Uterus (tissue), 4 donors: ENCODE results near the gene IKZF3. TPM values are rescaled to one million over a fixed set of nuclear protein-coding genes. Genes with fewer than 3 reads are reported as not detected.
"Not testable (repeated sequence)": the region's sequence is repeated elsewhere in the genome, so short reads cannot be mapped to it uniquely, and the experiment has no call there.

Source experiments
- DNase-seq, 2 donors: peaks; one replicate each; pipeline ENCODE4 v3.0.0-alpha.2; 2019 to 2020
- H3K27ac ChIP-seq, 2 donors: fragments of 200-600 bp; sonication (generic); 1 replicate in 1 of 2; 2 replicates in 1 of 2; pipeline ENCODE4 v1.5.1; 2016 to 2018
- H3K27me3 ChIP-seq, 2 donors: fragments of 200-600 bp; sonication (generic); one replicate each; pipeline ENCODE4 v1.5.1; 2018 to 2019; ENCODE audit warnings: control low read depth in 1 of 2
- H3K36me3 ChIP-seq, 2 donors: fragments of 200-600 bp; sonication (generic); one replicate each; pipeline ENCODE4 v1.5.1; 2019; ENCODE audit warnings: control low read depth in 1 of 2
- H3K4me1 ChIP-seq, 2 donors: fragments of 200-600 bp; sonication (generic); one replicate each; pipeline ENCODE4 v1.5.1; 2018 to 2019; ENCODE audit warnings: control low read depth in 1 of 2
- H3K4me3 ChIP-seq, 2 donors: fragments of 200-600 bp; sonication (generic); 1 replicate in 1 of 2; 2 replicates in 1 of 2; pipeline ENCODE4 v1.5.1; 2018 to 2019; ENCODE audit warnings: mild to moderate bottlenecking in 1 of 2
- H3K9me3 ChIP-seq, 2 donors: fragments of 200-600 bp; sonication (generic); one replicate each; pipeline ENCODE4 v1.5.1; 2019; ENCODE audit warnings: control low read depth in 1 of 2
- POLR2A ChIP-seq, 2 donors: fragments of 450-650 bp; IDR thresholded peaks; one replicate each; pipeline ENCODE4 v1.6.1; 2016; ENCODE audit warnings: antibody characterized with exemption in 2 of 2, mild to moderate bottlenecking in 1 of 2, moderate library complexity in 1 of 2
- intact Hi-C: fragments of 100-400 bp; cut with DNase I; formaldehyde crosslinking; loops from one replicate; pipeline ENCODE4 v1.15.1; 2023; ENCODE audit warnings: low total_unique reads
- total RNA-seq, 4 donors: library from RNA; depleted of rRNA in 3 of 4; stranded (reverse); fragments of >200 nt in 3 of 4; gene quantifications; one replicate each; pipeline versions ENCODE4 v1.1.0 to v1.2.4, GENCODE V29; 2014 to 2023
- TF ChIP-seq, protein P1 (sequence below), 4 experiments: fragments of 200-600 bp in 2 of 4; fragments of 450-650 bp in 2 of 4; sonication (generic) in 2 of 4; IDR thresholded peaks; one replicate each; pipeline ENCODE4 v1.5.1; 2016 to 2019; ENCODE audit warnings: antibody characterized with exemption in 4 of 4, mild to moderate bottlenecking in 2 of 4, moderate library complexity in 1 of 4
- donor health status: DM: yes; HTN: yes; CAD: no.

The IKZF3 gene
- total RNA-seq, 4 donors from 2014 or later = 0.88 to 2.1 (median 1.6) TPM

DNA sequence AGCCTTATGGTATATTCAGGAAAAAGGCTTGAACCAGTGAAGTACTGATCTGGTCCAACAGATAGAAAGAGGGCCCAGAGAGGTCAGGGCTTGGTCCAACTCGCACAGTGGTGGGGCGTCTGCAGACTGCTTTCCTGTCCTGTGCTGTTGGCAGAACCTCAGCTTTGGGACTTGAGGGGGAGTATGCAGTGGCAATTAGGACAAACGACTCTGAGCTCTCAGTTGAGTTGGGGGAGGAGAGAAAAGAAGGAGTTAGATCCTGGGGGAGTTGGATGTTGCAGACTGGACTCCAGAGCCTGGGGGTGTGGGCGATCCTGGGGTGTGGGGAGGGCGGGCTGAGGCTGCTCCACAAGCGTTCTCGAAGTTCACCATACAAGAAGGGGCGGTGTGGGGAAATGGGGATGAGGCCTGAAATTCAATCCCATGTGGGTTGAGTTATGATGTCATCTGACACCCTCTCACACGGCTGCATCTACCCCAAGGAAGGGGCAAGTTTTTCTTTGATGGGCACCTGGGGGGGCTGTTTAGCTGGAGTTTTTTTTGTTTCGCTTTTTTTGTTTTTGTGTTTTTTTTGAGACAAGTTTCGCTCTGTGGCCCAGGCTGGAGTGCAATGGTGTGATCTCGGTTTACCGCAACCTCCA lies 111.8 kb downstream of the IKZF3 start:
- no peak for TF ChIP-seq POLR2A (IDR thresholded peaks at IDR 0.05)
- TF ChIP-seq, protein P1, sequence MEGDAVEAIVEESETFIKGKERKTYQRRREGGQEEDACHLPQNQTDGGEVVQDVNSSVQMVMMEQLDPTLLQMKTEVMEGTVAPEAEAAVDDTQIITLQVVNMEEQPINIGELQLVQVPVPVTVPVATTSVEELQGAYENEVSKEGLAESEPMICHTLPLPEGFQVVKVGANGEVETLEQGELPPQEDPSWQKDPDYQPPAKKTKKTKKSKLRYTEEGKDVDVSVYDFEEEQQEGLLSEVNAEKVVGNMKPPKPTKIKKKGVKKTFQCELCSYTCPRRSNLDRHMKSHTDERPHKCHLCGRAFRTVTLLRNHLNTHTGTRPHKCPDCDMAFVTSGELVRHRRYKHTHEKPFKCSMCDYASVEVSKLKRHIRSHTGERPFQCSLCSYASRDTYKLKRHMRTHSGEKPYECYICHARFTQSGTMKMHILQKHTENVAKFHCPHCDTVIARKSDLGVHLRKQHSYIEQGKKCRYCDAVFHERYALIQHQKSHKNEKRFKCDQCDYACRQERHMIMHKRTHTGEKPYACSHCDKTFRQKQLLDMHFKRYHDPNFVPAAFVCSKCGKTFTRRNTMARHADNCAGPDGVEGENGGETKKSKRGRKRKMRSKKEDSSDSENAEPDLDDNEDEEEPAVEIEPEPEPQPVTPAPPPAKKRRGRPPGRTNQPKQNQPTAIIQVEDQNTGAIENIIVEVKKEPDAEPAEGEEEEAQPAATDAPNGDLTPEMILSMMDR (IDR thresholded peaks at IDR 0.05) = no peak
- no peaks in the 10 kb centered on the region for H3K9me3 ChIP-seq
- no peaks in the 10 kb centered on the region for H3K4me1 ChIP-seq
- H3K27me3 ChIP-seq = no peaks in the 10 kb centered on the region
- H3K27ac ChIP-seq = no peak overlapping the region
- DNase-seq = no peak
- intact Hi-C loops = loop anchor here (5.0 kb wide), 1 partner anchor 130 kb away; no protein-coding TSS in a partner anchor
- H3K4me3 ChIP-seq = no peak overlapping the region
- no peaks in the 10 kb centered on the region for H3K36me3 ChIP-seq

GRCh38 chr17:39751637-39752036 lies 112.5 kb downstream of the IKZF3 start:
- H3K36me3 ChIP-seq = no peaks in the 10 kb centered on the region
- H3K4me3 ChIP-seq = no peak overlapping the region
- no peak for TF ChIP-seq POLR2A (IDR thresholded peaks at IDR 0.05)
- TF ChIP-seq, protein P1 (IDR thresholded peaks at IDR 0.05) = no peak
- H3K4me1 ChIP-seq = no peaks in the 10 kb centered on the region
- H3K9me3 ChIP-seq = no peaks in the 10 kb centered on the region
- DNase-seq = no peak
- intact Hi-C loops = loop anchor here (5.0 kb wide), 1 partner anchor 129 kb away; no protein-coding TSS in a partner anchor
- H3K27me3 ChIP-seq = no peaks in the 10 kb centered on the region
- no peak overlapping the region for H3K27ac ChIP-seq

DNA sequence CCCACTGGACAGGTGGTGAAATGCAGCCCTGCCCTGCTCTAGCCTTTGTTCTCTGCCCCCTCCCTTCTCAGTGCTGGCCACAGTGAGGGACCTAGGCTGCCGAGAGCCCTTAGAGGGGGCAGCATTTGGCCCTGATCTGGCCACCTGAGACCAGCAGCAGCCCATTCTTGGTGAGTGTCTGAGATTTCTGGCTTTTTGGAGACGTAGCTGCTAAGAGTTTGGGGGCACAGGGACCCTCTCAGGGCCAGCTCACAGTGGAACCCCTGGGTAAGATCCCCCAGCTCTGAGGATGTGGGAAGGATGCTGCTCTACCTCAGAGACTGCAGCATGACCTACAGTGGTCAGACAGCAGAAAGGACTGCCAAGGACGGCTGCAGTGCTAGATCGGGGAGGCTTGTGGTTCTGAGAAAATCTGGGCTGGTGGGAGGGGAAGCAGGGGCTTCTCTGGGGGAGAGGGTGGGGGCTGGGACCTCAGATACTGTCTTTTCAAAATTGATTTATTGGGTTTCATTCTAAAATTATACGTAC lies 113.0 kb downstream of the IKZF3 start:
- TF ChIP-seq POLR2A (IDR thresholded peaks at IDR 0.05) = no peak
- TF ChIP-seq, protein P1 (IDR thresholded peaks at IDR 0.05) = no peak
- Histone ChIP-seq H3K9me3 (no peaks in the 10 kb centered on the region), H3K27me3 (no peaks in the 10 kb centered on the region), H3K4me3 (no peak overlapping the region), H3K4me1 (no peaks in the 10 kb centered on the region), H3K36me3 (no peaks in the 10 kb centered on the region), H3K27ac (no peak overlapping the region)
- intact Hi-C loops = loop anchor here (5.0 kb wide), 1 partner anchor 129 kb away; no protein-coding TSS in a partner anchor
- DNase-seq = no peak

- intact Hi-C loops = loop anchor here (5.0 kb wide), 1 partner anchor 128 kb away; no protein-coding TSS in a partner anchor
- H3K36me3 ChIP-seq = no peaks in the 10 kb centered on the region
- no peak overlapping the region for H3K27ac ChIP-seq
These were observed 113.7 kb downstream of the IKZF3 start for GRCh38 chr17:39750131-39751015.

DNA sequence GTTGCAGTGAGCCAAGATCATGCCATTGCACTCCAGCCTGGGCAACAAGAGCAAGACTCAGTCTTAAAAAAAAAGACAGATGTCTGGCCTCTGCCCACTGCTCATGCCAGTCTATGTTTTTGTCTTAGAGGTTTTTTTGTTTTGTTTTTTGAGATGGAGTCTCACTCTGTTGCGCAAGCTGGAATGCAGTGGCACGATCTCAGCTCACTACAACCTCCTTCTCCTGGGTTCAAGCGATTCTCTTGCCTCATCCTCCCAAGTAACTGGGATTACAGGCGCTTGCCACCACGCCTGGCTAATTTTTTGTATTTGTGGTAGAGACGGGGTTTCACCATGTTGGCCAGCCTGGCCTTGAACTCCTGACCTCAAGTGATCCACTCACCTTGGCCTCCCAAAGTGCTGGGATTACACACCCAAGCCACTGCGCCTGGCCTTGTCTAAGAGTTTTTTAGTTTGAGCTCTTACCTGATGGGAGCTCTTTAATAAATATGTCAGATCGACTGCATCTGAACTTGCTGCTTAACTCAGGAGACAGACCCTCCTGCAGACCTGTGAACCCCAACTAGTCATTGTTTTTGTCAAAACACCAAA lies 115.6 kb downstream of the IKZF3 start:
- H3K4me1 ChIP-seq, intact Hi-C loops, H3K4me3 ChIP-seq, DNase-seq, H3K27ac ChIP-seq, H3K9me3 ChIP-seq, H3K27me3 ChIP-seq, H3K36me3 ChIP-seq: not testable (repeated sequence)

More at GRCh38 chr17:39750131-39751015, 113.7 kb downstream of the IKZF3 start:
- TF ChIP-seq, protein P1 (IDR thresholded peaks at IDR 0.05) = no peak
- TF ChIP-seq POLR2A (IDR thresholded peaks at IDR 0.05) = no peak
- H3K9me3 ChIP-seq = no peaks in the 10 kb centered on the region
- H3K4me1 ChIP-seq = no peaks in the 10 kb centered on the region
- H3K27me3 ChIP-seq = no peaks in the 10 kb centered on the region
- DNase-seq = no peak
- H3K4me3 ChIP-seq = no peak overlapping the region
